Progenitor cell of endocrine pancreas (in vitro differentiated cells): ENCODE data around the gene BEST2. TPM values are rescaled to one million over a fixed set of nuclear protein-coding genes. Genes with fewer than 3 reads are reported as not detected.

Experiments used
- DNase-seq: peaks from one replicate; pipeline ENCODE4 v3.0.0; 2021; ENCODE audit warnings: low spot score; ENCODE audit not compliant: unreplicated experiment
- H3K27ac Mint-ChIP-seq: 2 replicates; pipeline ENCODE4 v1.8.0; 2021; ENCODE audit warnings: mild to moderate bottlenecking, moderate library complexity, mixed read lengths
- H3K27me3 Mint-ChIP-seq: 2 replicates; pipeline ENCODE4 v1.8.0; 2021; ENCODE audit warnings: mixed read lengths
- H3K36me3 Mint-ChIP-seq: 2 replicates; pipeline ENCODE4 v1.8.0; 2022; ENCODE audit warnings: mixed read lengths; ENCODE audit not compliant: insufficient read depth
- H3K4me1 Mint-ChIP-seq: 2 replicates; pipeline ENCODE4 v1.8.0; 2021; ENCODE audit warnings: low read depth, mixed read lengths
- H3K4me3 Mint-ChIP-seq: 2 replicates; pipeline ENCODE4 v1.8.0; 2021; ENCODE audit warnings: low read depth, mild to moderate bottlenecking, moderate library complexity, mixed read lengths
- H3K9me3 Mint-ChIP-seq: 2 replicates; pipeline ENCODE4 v1.8.0; 2021; ENCODE audit warnings: low read depth, mixed read lengths
- total RNA-seq: library from RNA; stranded (reverse); gene quantifications from 2 replicates; pipeline ENCODE4 v1.2.1, GENCODE V29; 2021
- TF ChIP-seq, protein P1 (sequence below): fragments of 200-600 bp; sonication (generic); IDR thresholded peaks from one replicate; pipeline ENCODE4 v1.5.0; 2021; ENCODE audit warnings: antibody characterized with exemption, mild to moderate bottlenecking; ENCODE audit not compliant: unreplicated experiment

Gene BEST2
- total RNA-seq, 1 donor from 2014 or later, result not detected

GRCh38 chr19:12731337-12731736 lies 20.3 kb upstream of the BEST2 start:
- no peak overlapping the region for H3K27ac Mint-ChIP-seq
- TF ChIP-seq, protein P1, sequence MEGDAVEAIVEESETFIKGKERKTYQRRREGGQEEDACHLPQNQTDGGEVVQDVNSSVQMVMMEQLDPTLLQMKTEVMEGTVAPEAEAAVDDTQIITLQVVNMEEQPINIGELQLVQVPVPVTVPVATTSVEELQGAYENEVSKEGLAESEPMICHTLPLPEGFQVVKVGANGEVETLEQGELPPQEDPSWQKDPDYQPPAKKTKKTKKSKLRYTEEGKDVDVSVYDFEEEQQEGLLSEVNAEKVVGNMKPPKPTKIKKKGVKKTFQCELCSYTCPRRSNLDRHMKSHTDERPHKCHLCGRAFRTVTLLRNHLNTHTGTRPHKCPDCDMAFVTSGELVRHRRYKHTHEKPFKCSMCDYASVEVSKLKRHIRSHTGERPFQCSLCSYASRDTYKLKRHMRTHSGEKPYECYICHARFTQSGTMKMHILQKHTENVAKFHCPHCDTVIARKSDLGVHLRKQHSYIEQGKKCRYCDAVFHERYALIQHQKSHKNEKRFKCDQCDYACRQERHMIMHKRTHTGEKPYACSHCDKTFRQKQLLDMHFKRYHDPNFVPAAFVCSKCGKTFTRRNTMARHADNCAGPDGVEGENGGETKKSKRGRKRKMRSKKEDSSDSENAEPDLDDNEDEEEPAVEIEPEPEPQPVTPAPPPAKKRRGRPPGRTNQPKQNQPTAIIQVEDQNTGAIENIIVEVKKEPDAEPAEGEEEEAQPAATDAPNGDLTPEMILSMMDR, result no peak
- H3K9me3 Mint-ChIP-seq, result no peaks in the 10 kb centered on the region
- H3K4me3 Mint-ChIP-seq, result no peak overlapping the region
- DNase-seq, result no peak
- H3K4me1 Mint-ChIP-seq, result peaks cover 15% of the 10 kb centered on the region
- no peaks in the 10 kb centered on the region for H3K27me3 Mint-ChIP-seq
- peaks cover 13% of the 10 kb centered on the region for H3K36me3 Mint-ChIP-seq

DNA sequence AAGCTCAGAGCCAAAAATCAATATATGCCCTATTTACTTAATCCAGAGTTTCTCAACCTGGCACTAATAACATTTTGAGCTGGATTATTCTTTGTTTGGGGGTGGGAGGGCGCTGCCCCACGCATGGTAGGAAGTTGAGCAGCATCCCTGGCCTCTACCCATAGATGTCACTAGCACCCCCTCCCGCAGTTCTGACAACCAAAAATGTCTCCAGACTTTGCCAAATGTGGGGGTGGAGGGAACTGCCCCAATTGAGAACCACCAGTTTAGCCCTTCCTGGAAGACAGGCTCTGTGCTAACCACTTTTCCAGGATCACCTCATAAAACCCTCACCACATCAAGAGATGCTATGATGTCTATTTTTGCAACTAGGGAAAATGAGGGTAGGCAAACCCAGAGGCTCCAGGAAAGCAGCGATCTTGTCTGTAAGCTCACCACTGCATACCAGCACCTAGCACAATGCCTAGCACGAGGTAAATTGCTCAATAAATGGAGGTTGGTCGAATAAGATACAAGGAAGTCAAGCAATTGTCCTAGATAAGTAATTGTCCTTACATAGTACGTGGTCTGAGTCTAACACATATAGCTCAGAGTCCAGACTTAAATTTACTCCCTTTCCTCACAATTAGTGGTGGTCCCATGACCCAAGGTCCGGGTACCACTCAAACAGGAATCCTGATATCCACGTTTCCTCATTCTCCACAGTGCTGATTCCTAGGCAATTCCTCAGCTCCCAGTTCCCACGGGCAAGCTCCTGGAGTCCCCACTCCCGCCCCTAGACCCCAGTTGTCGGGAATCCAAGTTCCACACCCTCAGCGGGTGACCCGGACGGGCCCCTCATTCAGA lies 18.0 kb upstream of the BEST2 start:
- no peak for DNase-seq
- H3K4me3 Mint-ChIP-seq, result peak overlapping the region; percentile 93
- peaks cover 25% of the 10 kb centered on the region for H3K4me1 Mint-ChIP-seq

GRCh38 chr19:12736995-12737834 lies 14.4 kb upstream of the BEST2 start, which contains the start of gene GET3:
Gene GET3 (plus strand): TSS chr19:12737497. CDS start chr19:12737506, 9 bp downstream.
- peaks cover 12% of the 10 kb centered on the region for H3K36me3 Mint-ChIP-seq
- TF ChIP-seq, protein P1, result no peak
- peak; percentile 75 for DNase-seq
- peak within 1 kb of the TSS; percentile 99 for H3K27ac Mint-ChIP-seq
- no peaks in the 10 kb centered on the region for H3K27me3 Mint-ChIP-seq
- peak within 1 kb of the TSS; percentile 100 for H3K4me3 Mint-ChIP-seq
- H3K4me1 Mint-ChIP-seq, result peaks cover 24% of the 10 kb centered on the region
- H3K9me3 Mint-ChIP-seq, result no peaks in the 10 kb centered on the region

More for the DNA sequence above, 18.0 kb upstream of the BEST2 start:
- H3K9me3 Mint-ChIP-seq, result no peaks in the 10 kb centered on the region
- no peaks in the 10 kb centered on the region for H3K27me3 Mint-ChIP-seq
- TF ChIP-seq, protein P1, result peak; percentile 28
- H3K27ac Mint-ChIP-seq, result peak overlapping the region; percentile 97
- H3K36me3 Mint-ChIP-seq, result peaks cover 13% of the 10 kb centered on the region

- peak overlapping the region; percentile 99 for H3K27ac Mint-ChIP-seq
- peaks cover 21% of the 10 kb centered on the region for H3K4me1 Mint-ChIP-seq
- TF ChIP-seq, protein P1, result no peak
- H3K27me3 Mint-ChIP-seq, result no peaks in the 10 kb centered on the region
- H3K4me3 Mint-ChIP-seq, result peak overlapping the region; percentile 100
- H3K36me3 Mint-ChIP-seq, result peaks cover 13% of the 10 kb centered on the region
- no peak for DNase-seq
- no peaks in the 10 kb centered on the region for H3K9me3 Mint-ChIP-seq
Observed at GRCh38 chr19:12737835-12738351, 13.7 kb upstream of the BEST2 start.
